Measurements from ENCODE around the gene DNAJC27. TPM values are rescaled to one million over a fixed set of nuclear protein-coding genes. Genes with fewer than 3 reads are reported as not detected.
A peak's percentile ranks its signal among the peaks of the same experiment; 100 is the strongest.

The DNAJC27 gene
- total RNA-seq, 2 donors from 2014 or later: 11.4 to 58.7 TPM

DNA sequence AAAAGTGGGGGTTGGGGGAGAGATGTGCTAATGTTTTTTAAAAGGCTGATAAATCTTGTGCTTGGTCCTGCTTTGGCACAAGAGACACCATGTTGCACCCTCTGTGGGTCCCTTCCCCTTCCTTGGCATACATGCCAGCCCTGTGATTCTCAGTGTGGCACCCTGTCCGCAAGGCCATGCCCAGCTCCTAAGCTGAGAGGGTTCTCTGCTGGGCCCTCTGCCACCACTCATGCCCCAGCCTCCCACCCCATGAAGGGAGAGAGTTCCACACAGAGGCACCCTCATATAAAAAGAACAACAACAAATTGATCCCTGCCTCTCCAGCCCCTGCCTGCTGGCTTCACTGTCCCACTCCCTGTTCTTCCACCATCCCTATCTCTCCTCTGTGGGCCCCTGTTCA lies 49.2 kb downstream of the DNAJC27 start:
- WGBS, 2 donors: 88 to 100% methylated on average over 1 of the region's 1 CpG
- no peaks in the 10 kb centered on the region for H3K27me3 ChIP-seq
- no peak for TF ChIP-seq POLR2A (IDR thresholded peaks at IDR 0.05)
- TF ChIP-seq, protein P1, sequence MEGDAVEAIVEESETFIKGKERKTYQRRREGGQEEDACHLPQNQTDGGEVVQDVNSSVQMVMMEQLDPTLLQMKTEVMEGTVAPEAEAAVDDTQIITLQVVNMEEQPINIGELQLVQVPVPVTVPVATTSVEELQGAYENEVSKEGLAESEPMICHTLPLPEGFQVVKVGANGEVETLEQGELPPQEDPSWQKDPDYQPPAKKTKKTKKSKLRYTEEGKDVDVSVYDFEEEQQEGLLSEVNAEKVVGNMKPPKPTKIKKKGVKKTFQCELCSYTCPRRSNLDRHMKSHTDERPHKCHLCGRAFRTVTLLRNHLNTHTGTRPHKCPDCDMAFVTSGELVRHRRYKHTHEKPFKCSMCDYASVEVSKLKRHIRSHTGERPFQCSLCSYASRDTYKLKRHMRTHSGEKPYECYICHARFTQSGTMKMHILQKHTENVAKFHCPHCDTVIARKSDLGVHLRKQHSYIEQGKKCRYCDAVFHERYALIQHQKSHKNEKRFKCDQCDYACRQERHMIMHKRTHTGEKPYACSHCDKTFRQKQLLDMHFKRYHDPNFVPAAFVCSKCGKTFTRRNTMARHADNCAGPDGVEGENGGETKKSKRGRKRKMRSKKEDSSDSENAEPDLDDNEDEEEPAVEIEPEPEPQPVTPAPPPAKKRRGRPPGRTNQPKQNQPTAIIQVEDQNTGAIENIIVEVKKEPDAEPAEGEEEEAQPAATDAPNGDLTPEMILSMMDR (IDR thresholded peaks at IDR 0.05): no peak

GRCh38 chr2:24920809-24921441 lies 50.8 kb downstream of the DNAJC27 start:
- Histone ChIP-seq H3K27ac (peak overlapping the region in 1 of 4 donors; percentile 4), H3K27me3 (no peaks in the 10 kb centered on the region), H3K36me3 (replicated peaks in 1 of 2; ENCODE audit: insufficient read depth in 1 of 2, low read depth in 2 of 2) (no peaks in the 10 kb centered on the region), H3K4me3 (peak overlapping the region in 1 of 2 donors; percentile 33), H3K9me3 (no peaks in the 10 kb centered on the region), H3K4me1 (peaks cover 13% of the 10 kb centered on the region)
- DNase-seq (no peak), ATAC-seq (no peak)
- intact Hi-C loops (cut with DNase I): no loop called here
- TF ChIP-seq, protein P1 (IDR thresholded peaks at IDR 0.05): no peak
- no peak for TF ChIP-seq POLR2A (IDR thresholded peaks at IDR 0.05)
- WGBS, 2 donors: 27% methylated on average over 12 to 13 of the region's 13 CpGs

More for the DNA sequence above, 49.2 kb downstream of the DNAJC27 start:
- Histone ChIP-seq H3K4me1 (peaks cover 13% of the 10 kb centered on the region), H3K36me3 (replicated peaks in 1 of 2; ENCODE audit: insufficient read depth in 1 of 2, low read depth in 2 of 2) (no peaks in the 10 kb centered on the region), H3K4me3 (no peak overlapping the region), H3K27ac (no peak overlapping the region), H3K9me3 (no peaks in the 10 kb centered on the region)
- DNase-seq (no peak), ATAC-seq (no peak)
- intact Hi-C loops (cut with DNase I): no loop called here

GRCh38 chr2:24920098-24920808 lies 51.5 kb downstream of the DNAJC27 start, which contains the start of gene ADCY3:
ADCY3 (minus strand) TSS chr2:24920237; CDS start chr2:24918987, 1,250 bp downstream.
- DNase-seq (peak; percentile 29 to 53 (median 36)), ATAC-seq (peak; percentile 67)
- 1% methylated on average over 56 of the region's 103 CpGs; no CpG with 5 or more reads in 1 of the 2 donors for WGBS, 2 donors
- no peaks in the 10 kb centered on the region for H3K27me3 ChIP-seq
- peak within 1 kb of the TSS in 2 of 4 donors; percentile 4 to 30 for H3K27ac ChIP-seq
- intact Hi-C loops (cut with DNase I): no loop called here
- no peaks in the 10 kb centered on the region for H3K9me3 ChIP-seq
- peaks cover 13% of the 10 kb centered on the region for H3K4me1 ChIP-seq
- H3K4me3 ChIP-seq: peak within 1 kb of the TSS in 1 of 2 donors; percentile 33
- H3K36me3 ChIP-seq (replicated peaks in 1 of 2; ENCODE audit: insufficient read depth in 1 of 2, low read depth in 2 of 2): no peaks in the 10 kb centered on the region
- no peak for TF ChIP-seq POLR2A (IDR thresholded peaks at IDR 0.05)
- TF ChIP-seq, protein P1 (IDR thresholded peaks at IDR 0.05): no peak

DNA sequence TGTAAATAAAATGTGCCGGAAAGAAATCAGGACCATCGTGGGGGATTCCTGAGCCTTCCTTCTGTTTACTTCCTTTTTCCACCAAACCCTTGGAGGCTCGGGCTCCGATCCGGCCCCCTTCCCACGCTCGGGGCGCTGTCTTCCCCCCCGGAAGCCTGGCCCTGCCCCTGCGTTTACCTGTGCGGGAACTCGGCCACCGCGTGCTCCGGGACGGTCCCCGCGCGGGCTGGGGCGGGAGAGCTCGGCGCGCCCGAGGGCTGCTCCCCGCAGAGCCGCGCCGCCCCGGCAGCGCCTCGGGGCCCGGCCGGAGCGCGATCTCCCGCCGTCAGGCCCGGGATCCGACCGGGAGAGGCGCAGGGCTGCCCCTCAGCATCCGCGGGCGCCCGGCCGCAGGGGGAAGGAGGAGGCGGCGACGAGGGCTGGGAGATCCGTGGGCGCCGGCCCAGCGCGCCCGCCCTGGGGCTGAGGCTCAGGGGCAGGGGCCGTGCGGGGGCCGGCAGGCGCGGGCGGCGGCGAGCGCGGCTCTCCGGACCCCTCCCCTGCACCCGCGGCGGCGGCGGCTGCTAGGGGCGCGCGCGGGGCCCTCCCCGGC lies 52.2 kb downstream of the DNAJC27 start:
- Histone ChIP-seq H3K27me3 (no peaks in the 10 kb centered on the region), H3K4me3 (no peak overlapping the region), H3K27ac (peak overlapping the region in 1 of 4 donors; percentile 30), H3K36me3 (replicated peaks in 1 of 2; ENCODE audit: insufficient read depth in 1 of 2, low read depth in 2 of 2) (no peaks in the 10 kb centered on the region), H3K9me3 (no peaks in the 10 kb centered on the region), H3K4me1 (peaks cover 13% of the 10 kb centered on the region)
- DNase-seq (no peak), ATAC-seq (peak; percentile 39)
- TF ChIP-seq, protein P1 (IDR thresholded peaks at IDR 0.05): no peak
- no peak for TF ChIP-seq POLR2A (IDR thresholded peaks at IDR 0.05)
- intact Hi-C loops (cut with DNase I): no loop called here
- WGBS, 2 donors: 1 to 32% methylated on average over 2 to 65 of the region's 76 CpGs

Measured in body of pancreas (tissue), 4 donors.